Left renal pelvis (tissue), 4 donors: ENCODE measurements around the gene ERBB2. TPM values are rescaled to one million over a fixed set of nuclear protein-coding genes. Genes with fewer than 3 reads are reported as not detected.

ENCODE experiments used
- DNase-seq, 4 donors: peaks; one replicate each; pipeline ENCODE4 v3.0.0-alpha.2; 2013; ENCODE audit warnings: low read depth in 4 of 4, low spot score in 3 of 4
- polyA plus RNA-seq, 4 donors: library from polyadenylated mRNA; unstranded; fragments of 120-200 nt; gene quantifications; one replicate each; pipeline ENCODE4 v1.2.1, GENCODE V29; 2013; ENCODE audit not compliant: insufficient read length in 4 of 4

Gene ERBB2
- polyA plus RNA-seq, 4 donors, result 103 to 205 (median 178) TPM

GRCh38 chr17:39777534-39778365, 77.9 kb downstream of the ERBB2 start:
- DNase-seq, result no peak

Other genes starting within 250 kb of the ERBB2 start
- 10 to 100 TPM; 48.9 to 58.7 (median 52.4) TPM for gene MED1, start 248.8 kb upstream of the ERBB2 start, polyA plus RNA-seq
- gene CDK12, start 238.6 kb upstream of the ERBB2 start, polyA plus RNA-seq, result 10 to 100 TPM; 43.2 to 58.5 (median 53.2) TPM
- under 1 TPM in 3 of 4 donors, not detected in 1; 0.03 to 0.12 (median 0.07) TPM for gene NEUROD2, start 92.1 kb upstream of the ERBB2 start, polyA plus RNA-seq
- gene PPP1R1B, start 73.1 kb upstream of the ERBB2 start, polyA plus RNA-seq, result 10 to 100 TPM; 12.2 to 46.4 (median 20.3) TPM
- 10 to 100 TPM; 41.7 to 58.7 (median 49.5) TPM for gene STARD3, start 62.9 kb upstream of the ERBB2 start, polyA plus RNA-seq
- gene TCAP, start 34.7 kb upstream of the ERBB2 start, polyA plus RNA-seq, result 1 to 10 TPM in 3 of 4 donors, under 1 TPM in 1; 0.96 to 2.9 (median 1.8) TPM
- gene PNMT, start 31.6 kb upstream of the ERBB2 start, polyA plus RNA-seq, result 1 to 10 TPM in 3 of 4 donors, under 1 TPM in 1; 0.22 to 4.5 (median 1.8) TPM
- 10 to 100 TPM; 26.5 to 45.9 (median 33.8) TPM for gene PGAP3, start 12.0 kb upstream of the ERBB2 start, polyA plus RNA-seq
- gene MIEN1, start 30.5 kb downstream of the ERBB2 start, polyA plus RNA-seq, result 10 to 100 TPM; 19.6 to 37.8 (median 34.2) TPM
- gene GRB7, start 37.9 kb downstream of the ERBB2 start, polyA plus RNA-seq, result 10 to 100 TPM in 3 of 4 donors, 1 to 10 TPM in 1; 2.7 to 48.8 (median 33.1) TPM
- under 1 TPM; 0.23 to 0.35 (median 0.30) TPM for gene IKZF3, start 164.2 kb downstream of the ERBB2 start, polyA plus RNA-seq
- not detected for gene ZPBP2, start 168.1 kb downstream of the ERBB2 start, polyA plus RNA-seq
- 10 to 100 TPM in 3 of 4 donors, 1 to 10 TPM in 1; 8.2 to 34.0 (median 14.7) TPM for gene GSDMB, start 218.6 kb downstream of the ERBB2 start, polyA plus RNA-seq
- 100 to 1,000 TPM in 2 of 4 donors, 10 to 100 TPM in 2; 89.8 to 105 (median 98.7) TPM for gene ORMDL3, start 227.5 kb downstream of the ERBB2 start, polyA plus RNA-seq
- not detected for gene LRRC3C, start 227.7 kb downstream of the ERBB2 start, polyA plus RNA-seq